DOHH2 (cell line): ENCODE data around the gene SERTAD4.

ENCODE experiments used
- H3F3A ChIP-seq: fragments of 200-600 bp; sonication (generic), shearing (Covaris generic); 2 replicates; pipeline ENCODE4 v1.6.0; 2016; ENCODE audit warnings: antibody characterized with exemption, mild to moderate bottlenecking; ENCODE audit not compliant: control insufficient read depth, insufficient read depth
- H3K27ac ChIP-seq: fragments of 200-600 bp; sonication (generic); 2 replicates; pipeline ENCODE4 v1.5.1; 2014; ENCODE audit warnings: low read depth, mild to moderate bottlenecking, low read length, moderate library complexity
- H3K27me3 ChIP-seq: fragments of 200-600 bp; sonication (generic); 2 replicates; pipeline ENCODE4 v1.6.1; 2014; ENCODE audit warnings: mild to moderate bottlenecking, low read length, mixed read lengths; ENCODE audit not compliant: control insufficient read depth
- H3K36me3 ChIP-seq: fragments of 200-600 bp; sonication (generic); 2 replicates; pipeline ENCODE4 v1.6.1; 2014; ENCODE audit warnings: mild to moderate bottlenecking, low read length, moderate library complexity, mixed read lengths; ENCODE audit not compliant: control insufficient read depth
- H3K4me1 ChIP-seq: fragments of 200-600 bp; sonication (generic); 2 replicates; pipeline ENCODE4 v1.6.1; 2014; ENCODE audit warnings: mild to moderate bottlenecking, low read length, mixed read lengths; ENCODE audit not compliant: control insufficient read depth
- H3K4me2 ChIP-seq: fragments of 200-600 bp; sonication (generic); 2 replicates; pipeline ENCODE4 v1.6.0; 2014; ENCODE audit warnings: mild to moderate bottlenecking, low read length, moderate library complexity
- H3K4me3 ChIP-seq: fragments of 200-600 bp; sonication (generic); 2 replicates; pipeline ENCODE4 v1.5.1; 2014; ENCODE audit warnings: mild to moderate bottlenecking, low read length, mixed read lengths
- H3K79me2 ChIP-seq: fragments of 200-600 bp; sonication (generic); 2 replicates; pipeline ENCODE4 v1.6.1; 2014; ENCODE audit warnings: mild to moderate bottlenecking, low read length, mixed read lengths; ENCODE audit not compliant: control insufficient read depth
- H3K9me2 ChIP-seq: fragments of 200-600 bp; sonication (generic); replicated peaks from 2 replicates; pipeline ENCODE4 v1.6.1; 2014; ENCODE audit warnings: mild to moderate bottlenecking, low read length, mixed read lengths; ENCODE audit not compliant: control insufficient read depth
- H3K9me3 ChIP-seq: fragments of 200-600 bp; sonication (generic); 2 replicates; pipeline ENCODE4 v1.6.1; 2014; ENCODE audit warnings: antibody characterized with exemption, low read length, mixed read lengths; ENCODE audit not compliant: control insufficient read depth, insufficient read depth
- H4K20me1 ChIP-seq: fragments of 200-600 bp; sonication (generic); 2 replicates; pipeline ENCODE4 v1.6.0; 2014; ENCODE audit warnings: low read depth, mild to moderate bottlenecking, antibody characterized with exemption, low read length, moderate library complexity; ENCODE audit not compliant: control insufficient read depth, insufficient read depth
- CTCF ChIP-seq: fragments of 200-600 bp; sonication (generic); IDR thresholded peaks from one replicate; pipeline ENCODE4 v1.5.1; 2014; ENCODE audit warnings: antibody characterized with exemption, mild to moderate bottlenecking, low read depth, low read length; ENCODE audit not compliant: poor library complexity, severe bottlenecking
- EZH2phosphoT487 ChIP-seq: fragments of 200-600 bp; sonication (generic); IDR thresholded peaks from 2 replicates; pipeline ENCODE4 v1.6.1; 2017; ENCODE audit warnings: borderline replicate concordance, mild to moderate bottlenecking, antibody characterized with exemption, low read length, moderate library complexity, mixed read lengths

The SERTAD4 gene

GRCh38 chr1:210222340-210223006 is 10.1 kb upstream of the SERTAD4 start:
- no peak overlapping the region for H3K4me2 ChIP-seq
- H4K20me1 ChIP-seq = no peaks in the 10 kb centered on the region
- H3K79me2 ChIP-seq = no peaks in the 10 kb centered on the region
- TF ChIP-seq CTCF = no peak
- TF ChIP-seq EZH2phosphoT487 = no peak
- H3F3A ChIP-seq = no peaks in the 10 kb centered on the region
- no peaks in the 10 kb centered on the region for H3K4me1 ChIP-seq
- no peaks in the 10 kb centered on the region for H3K9me3 ChIP-seq
- H3K27me3 ChIP-seq = no peaks in the 10 kb centered on the region
- no peaks in the 10 kb centered on the region for H3K9me2 ChIP-seq
- H3K36me3 ChIP-seq = no peaks in the 10 kb centered on the region
- H3K27ac ChIP-seq = no peak overlapping the region
- H3K4me3 ChIP-seq = no peak overlapping the region

- H3K9me3 ChIP-seq = no peaks in the 10 kb centered on the region
- no peaks in the 10 kb centered on the region for H3K79me2 ChIP-seq
- no peak overlapping the region for H3K4me3 ChIP-seq
- no peak overlapping the region for H3K4me2 ChIP-seq
- TF ChIP-seq CTCF = no peak
- no peak for TF ChIP-seq EZH2phosphoT487
- H3K36me3 ChIP-seq = no peaks in the 10 kb centered on the region
- no peak overlapping the region for H3K27ac ChIP-seq
- H3K4me1 ChIP-seq = no peaks in the 10 kb centered on the region
- no peaks in the 10 kb centered on the region for H3K27me3 ChIP-seq
- no peaks in the 10 kb centered on the region for H4K20me1 ChIP-seq
- no peaks in the 10 kb centered on the region for H3K9me2 ChIP-seq
- H3F3A ChIP-seq = no peaks in the 10 kb centered on the region
These were observed 9.2 kb upstream of the SERTAD4 start for GRCh38 chr1:210223226-210223904.

- H3K27ac ChIP-seq = no peak overlapping the region
- no peaks in the 10 kb centered on the region for H3K36me3 ChIP-seq
- H3K27me3 ChIP-seq = peaks cover 1% of the 10 kb centered on the region
- no peaks in the 10 kb centered on the region; the same call in 1 of the 2 replicates for H3K9me3 ChIP-seq
- no peak overlapping the region for H3K4me3 ChIP-seq
- no peaks in the 10 kb centered on the region for H3K9me2 ChIP-seq
- TF ChIP-seq EZH2phosphoT487 (no peak), CTCF (no peak)
- H3K79me2 ChIP-seq = no peaks in the 10 kb centered on the region
- H3F3A ChIP-seq = no peaks in the 10 kb centered on the region
- H4K20me1 ChIP-seq = no peaks in the 10 kb centered on the region
- H3K4me1 ChIP-seq = no peaks in the 10 kb centered on the region
- H3K4me2 ChIP-seq = no peak overlapping the region
These were observed 4.4 kb upstream of the SERTAD4 start for GRCh38 chr1:210228158-210228557.
